ENCODE measurements around the gene KSR1.

DNA sequence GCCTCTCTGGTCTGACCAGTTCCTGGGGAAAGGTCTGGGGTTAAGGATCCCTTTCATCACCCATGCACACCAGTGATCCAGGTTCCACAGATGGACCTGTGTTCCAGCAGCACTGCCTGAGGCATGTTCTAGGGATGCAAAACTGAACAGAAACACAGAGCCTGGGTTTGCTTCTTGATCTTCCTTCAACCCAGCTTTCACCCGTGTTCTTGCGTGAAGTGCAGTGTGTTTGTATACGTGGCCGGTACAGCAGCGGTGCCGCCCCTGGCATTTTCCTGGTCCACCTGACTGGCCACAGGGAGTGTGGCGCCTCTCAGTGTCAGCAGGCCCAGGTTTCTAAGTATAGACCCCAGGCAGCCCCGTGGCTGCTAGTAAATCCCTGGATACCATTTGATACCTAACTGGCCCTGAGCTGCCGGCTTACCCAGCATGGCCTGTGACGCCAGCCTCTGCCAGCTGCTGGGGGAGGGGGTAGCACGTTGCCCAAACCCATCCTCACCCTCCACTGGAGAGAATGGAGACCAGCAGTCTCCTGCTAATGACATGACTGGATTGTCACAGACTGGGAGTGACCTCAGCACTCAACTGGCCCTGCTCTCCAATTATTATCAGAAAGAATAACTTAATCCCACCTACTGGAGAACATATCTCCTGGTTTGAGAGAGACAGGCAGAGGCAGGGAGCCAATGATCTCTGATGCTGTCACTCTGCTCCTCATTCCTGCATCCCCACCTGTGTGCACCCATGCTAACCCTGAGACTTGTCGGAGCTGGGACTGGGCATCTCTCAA lies 115.5 kb downstream of the KSR1 start:
- TF ChIP-seq POLR2A (IDR thresholded peaks at IDR 0.05) (peak; percentile 63 to 64), CTCF (IDR thresholded peaks at IDR 0.05 in 4 of 5, conservative IDR thresholded peaks at IDR 0.05 in 1 of 5) (peak in 1 of 5 experiments; percentile 7)

All from gastrocnemius medialis (tissue), 4 donors.